Measurements from ENCODE around the gene AADACL4. TPM values are rescaled to one million over a fixed set of nuclear protein-coding genes. Genes with fewer than 3 reads are reported as not detected.
A peak's percentile ranks its signal among the peaks of the same experiment; 100 is the strongest.

The AADACL4 gene
- total and polyA plus RNA-seq, 9 of the 15 experiments (the other 6 are each of a cell fraction or from before 2014, with no cell fraction given) = not detected

GRCh38 chr1:12617901-12618660, 25.8 kb upstream of the AADACL4 start, which contains the start of gene DHRS3 (continued):
- TF ChIP-seq PBX2 (CRISPR knock-in tag; IDR thresholded peaks at IDR 0.05; ENCODE audit: low read depth) (peak; percentile 71), PBX2 (tag; conservative IDR thresholded peaks at IDR 0.05; ENCODE audit: low read depth) (peak; percentile 87), SRSF7 (optimal IDR thresholded peaks at IDR 0.05; ENCODE audit: low read depth, low read length) (no peak), POLR2G (IDR thresholded peaks at IDR 0.05; ENCODE audit: low read depth, low read length) (peak; percentile 90), GATAD2A (IDR thresholded peaks at IDR 0.05) (no peak), SP1 (CRISPR knock-in tag; IDR thresholded peaks at IDR 0.05) (peak; percentile 51; the same call in 1 of the 2 replicates), PCBP2 (IDR thresholded peaks at IDR 0.05; ENCODE audit: low read depth, low read length, poor library complexity, severe bottlenecking) (no peak), ZNF696 (CRISPR knock-in tag; conservative IDR thresholded peaks at IDR 0.05) (no peak), BRF1 (IDR thresholded peaks at IDR 0.05; ENCODE audit: borderline replicate concordance, extremely low read depth, insufficient read length) (no peak), SRSF1 (IDR thresholded peaks at IDR 0.05; ENCODE audit: low read depth, low read length) (no peak), EWSR1 (IDR thresholded peaks at IDR 0.05; ENCODE audit: borderline replicate concordance, low read depth, partially characterized antibody) (no peak), CLOCK (CRISPR knock-in tag; IDR thresholded peaks at IDR 0.05; ENCODE audit: borderline replicate concordance) (no peak), ZNF668 (CRISPR knock-in tag; IDR thresholded peaks at IDR 0.05) (no peak), CHD4 (IDR thresholded peaks at IDR 0.05; ENCODE audit: insufficient read depth, insufficient replicate concordance, low read depth, low read length, poor library complexity, severe bottlenecking) (no peak), HOMEZ (CRISPR knock-in tag; IDR thresholded peaks at IDR 0.05) (no peak), ZNF134 (CRISPR knock-in tag; conservative IDR thresholded peaks at IDR 0.05) (no peak), ZFP1 (CRISPR knock-in tag; IDR thresholded peaks at IDR 0.05) (no peak), ZKSCAN8 (CRISPR knock-in tag; IDR thresholded peaks at IDR 0.05) (no peak), TARDBP (IDR thresholded peaks at IDR 0.05) (no peak), ZNF184 (CRISPR knock-in tag; IDR thresholded peaks at IDR 0.05) (no peak), ETV1 (tag; conservative IDR thresholded peaks at IDR 0.05; ENCODE audit: low read depth) (no peak)

All from K562 (cell line).